ENCODE measurements around the gene NLGN1.

GRCh38 chr3:174247687-174248152 is 850.2 kb downstream of the NLGN1 start:
- TF ChIP-seq CTCF (IDR thresholded peaks at IDR 0.05) (no peak), POLR2A (IDR thresholded peaks at IDR 0.05) (no peak), POLR2AphosphoS5 (IDR thresholded peaks at IDR 0.05) (no peak)
